PC-9 (cell line): ENCODE measurements around the gene CELF4. TPM values are rescaled to one million over a fixed set of nuclear protein-coding genes. Genes with fewer than 3 reads are reported as not detected.

ENCODE experiments used
- BruUV-seq: library from RNA; stranded (reverse); fragments of 400-500 nt; replicated peaks from 2 replicates; lab custom pipeline; 2021; lab: Mats Ljungman, UMichigan
- CTCF ChIA-PET: fragments of 300-600 bp; sonication (Branson Sonifier 250); formaldehyde crosslinking; loops from one replicate; lab custom pipeline; 2022; ENCODE audit warnings: antibody characterized with exemption; lab: Charles Lee
- POLR2A ChIA-PET: fragments of 300-600 bp; sonication (Branson Sonifier 250); formaldehyde crosslinking; loops from one replicate; lab custom pipeline; 2022; ENCODE audit warnings: antibody characterized with exemption; ENCODE audit not compliant: unreplicated experiment; lab: Charles Lee
- DNase-seq, 2 experiments: peaks; one replicate each; pipeline versions ENCODE4 v3.0.0 to v3.0.0-alpha.2; 2015 to 2022; ENCODE audit warnings: mixed read lengths in 1 of 2
- H2AFZ ChIP-seq: fragments of 200-600 bp; sonication (generic); 2 replicates; pipeline ENCODE4 v1.8.1; 2017; ENCODE audit warnings: antibody characterized with exemption
- H3F3A ChIP-seq: fragments of 200-600 bp; sonication (generic); 2 replicates; pipeline ENCODE4 v1.8.1; 2017; ENCODE audit warnings: antibody characterized with exemption, mild to moderate bottlenecking, low read depth; ENCODE audit not compliant: insufficient read depth
- H3K27ac ChIP-seq: fragments of 200-600 bp; sonication (generic); 2 replicates; pipeline ENCODE4 v1.6.1; 2016; ENCODE audit warnings: mixed run types
- H3K27me3 ChIP-seq: fragments of 200-600 bp; sonication (generic); 2 replicates; pipeline ENCODE4 v1.6.1; 2016; ENCODE audit warnings: low read depth, mixed run types; ENCODE audit not compliant: insufficient read depth
- H3K36me3 ChIP-seq: fragments of 200-600 bp; sonication (generic); 2 replicates; pipeline ENCODE4 v1.6.1; 2016; ENCODE audit warnings: low read depth, mixed run types
- H3K4me1 ChIP-seq: fragments of 200-600 bp; sonication (generic); replicated peaks from 2 replicates; pipeline ENCODE4 v1.6.1; 2016; ENCODE audit warnings: mixed run types; ENCODE audit not compliant: insufficient read depth
- H3K4me2 ChIP-seq: fragments of 200-600 bp; sonication (generic); 2 replicates; pipeline ENCODE4 v1.6.1; 2017; ENCODE audit warnings: mixed run types
- H3K4me3 ChIP-seq: fragments of 200-600 bp; sonication (generic); 2 replicates; pipeline ENCODE4 v1.6.1; 2016; ENCODE audit warnings: mixed run types
- H3K79me2 ChIP-seq: fragments of 200-600 bp; sonication (generic); 2 replicates; pipeline ENCODE4 v1.6.1; 2017; ENCODE audit warnings: low read depth, mixed run types
- H3K9me2 ChIP-seq: fragments of 200-600 bp; sonication (generic); 2 replicates; pipeline ENCODE4 v1.8.1; 2017; ENCODE audit warnings: mild to moderate bottlenecking; ENCODE audit not compliant: insufficient read depth
- H3K9me3 ChIP-seq: fragments of 200-600 bp; sonication (generic); 2 replicates; pipeline ENCODE4 v1.8.1; 2016; ENCODE audit warnings: low read depth; ENCODE audit not compliant: insufficient read depth
- H4K20me1 ChIP-seq: fragments of 200-600 bp; sonication (generic); 2 replicates; pipeline ENCODE4 v1.8.1; 2017; ENCODE audit not compliant: insufficient read depth
- EZH2 ChIP-seq: fragments of 200-600 bp; sonication (generic); IDR thresholded peaks from 2 replicates; pipeline ENCODE4 v1.8.0; 2017; ENCODE audit warnings: antibody characterized with exemption, low read depth
- intact Hi-C: fragments of 100-400 bp; cut with micrococcal nuclease; formaldehyde crosslinking; loops from one replicate; pipeline ENCODE4 v1.10.0; 2022; ENCODE audit not compliant: unreplicated experiment
- total RNA-seq: library from RNA; stranded (reverse); gene quantifications from 2 replicates; pipeline ENCODE4 v1.2.3, GENCODE V29; 2021
- TF ChIP-seq, protein P1 (sequence below): fragments of 200-600 bp; sonication (generic); conservative IDR thresholded peaks from 2 replicates; pipeline ENCODE4 v1.6.1; 2017; ENCODE audit warnings: mixed run types, antibody characterized with exemption, mild to moderate bottlenecking, moderate library complexity

The CELF4 gene
- total RNA-seq, 1 experiment from 2014 or later: 1.2 TPM

DNA sequence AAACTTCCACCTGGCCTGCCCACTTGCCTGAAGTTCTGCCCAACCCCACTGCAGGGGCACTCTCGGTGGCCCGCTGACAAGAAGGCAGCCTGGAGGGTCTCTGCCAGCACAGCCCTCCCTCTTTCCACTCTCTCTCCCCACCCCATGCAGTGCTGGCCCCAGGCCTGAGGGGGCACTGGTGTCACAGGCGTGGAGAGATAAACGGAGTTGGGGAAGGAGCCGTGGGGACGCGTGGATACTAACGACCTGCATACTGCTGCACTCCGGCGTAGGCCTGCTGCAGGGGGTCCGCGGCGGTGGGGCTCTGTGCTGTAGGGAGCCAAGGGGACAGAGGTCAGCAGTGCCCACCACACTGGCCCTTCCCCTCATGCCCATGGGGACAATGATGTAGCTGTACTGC is 299.3 kb downstream of the CELF4 start:
- intact Hi-C loops: no loop called here
- no peaks in the 10 kb centered on the region for H3F3A ChIP-seq
- peaks cover 3% of the 10 kb centered on the region for H3K27me3 ChIP-seq
- no peaks in the 10 kb centered on the region for H4K20me1 ChIP-seq
- H3K79me2 ChIP-seq: no peaks in the 10 kb centered on the region
- H3K27ac ChIP-seq: no peak overlapping the region
- no peaks in the 10 kb centered on the region for H3K4me1 ChIP-seq
- no peaks in the 10 kb centered on the region for H3K9me3 ChIP-seq
- ChIA-PET CTCF (no interaction called here), POLR2A (no interaction called here)
- BruUV-seq: no TSS peak
- TF ChIP-seq EZH2: no peak
- TF ChIP-seq, protein P1, sequence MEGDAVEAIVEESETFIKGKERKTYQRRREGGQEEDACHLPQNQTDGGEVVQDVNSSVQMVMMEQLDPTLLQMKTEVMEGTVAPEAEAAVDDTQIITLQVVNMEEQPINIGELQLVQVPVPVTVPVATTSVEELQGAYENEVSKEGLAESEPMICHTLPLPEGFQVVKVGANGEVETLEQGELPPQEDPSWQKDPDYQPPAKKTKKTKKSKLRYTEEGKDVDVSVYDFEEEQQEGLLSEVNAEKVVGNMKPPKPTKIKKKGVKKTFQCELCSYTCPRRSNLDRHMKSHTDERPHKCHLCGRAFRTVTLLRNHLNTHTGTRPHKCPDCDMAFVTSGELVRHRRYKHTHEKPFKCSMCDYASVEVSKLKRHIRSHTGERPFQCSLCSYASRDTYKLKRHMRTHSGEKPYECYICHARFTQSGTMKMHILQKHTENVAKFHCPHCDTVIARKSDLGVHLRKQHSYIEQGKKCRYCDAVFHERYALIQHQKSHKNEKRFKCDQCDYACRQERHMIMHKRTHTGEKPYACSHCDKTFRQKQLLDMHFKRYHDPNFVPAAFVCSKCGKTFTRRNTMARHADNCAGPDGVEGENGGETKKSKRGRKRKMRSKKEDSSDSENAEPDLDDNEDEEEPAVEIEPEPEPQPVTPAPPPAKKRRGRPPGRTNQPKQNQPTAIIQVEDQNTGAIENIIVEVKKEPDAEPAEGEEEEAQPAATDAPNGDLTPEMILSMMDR: peak; percentile 43; the same call in 1 of the 2 replicates
- H2AFZ ChIP-seq: no peak overlapping the region
- H3K9me2 ChIP-seq: no peaks in the 10 kb centered on the region
- DNase-seq: no peak
- H3K36me3 ChIP-seq: no peaks in the 10 kb centered on the region
- no peak overlapping the region for H3K4me3 ChIP-seq
- H3K4me2 ChIP-seq: no peak overlapping the region

DNA sequence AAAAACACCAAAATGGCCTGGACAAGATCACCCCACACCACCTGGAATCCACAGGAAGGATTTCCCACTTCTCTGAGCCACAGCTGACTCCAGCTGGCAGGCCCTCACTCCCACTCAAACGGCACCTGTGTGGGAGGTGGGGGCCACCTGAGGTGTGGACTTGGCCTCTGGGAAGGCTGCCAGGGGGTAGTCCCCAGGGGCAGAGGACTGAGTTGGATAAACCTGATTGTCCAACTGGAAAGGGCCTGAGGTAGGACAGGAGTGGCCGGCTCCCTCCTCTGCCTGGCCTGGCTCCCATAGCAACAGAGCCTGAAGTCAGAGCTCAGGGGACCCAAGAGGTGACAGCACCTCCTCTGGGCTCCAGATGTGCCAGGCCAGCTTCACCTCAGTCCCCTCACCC is 300.2 kb downstream of the CELF4 start:
- H2AFZ ChIP-seq: no peak overlapping the region
- H3K4me2 ChIP-seq: no peak overlapping the region
- no peaks in the 10 kb centered on the region for H4K20me1 ChIP-seq
- intact Hi-C loops: no loop called here
- H3K79me2 ChIP-seq: no peaks in the 10 kb centered on the region
- no peaks in the 10 kb centered on the region for H3K9me3 ChIP-seq
- TF ChIP-seq, protein P1: no peak
- TF ChIP-seq EZH2: no peak
- no peaks in the 10 kb centered on the region for H3K4me1 ChIP-seq
- DNase-seq: no peak
- H3F3A ChIP-seq: no peaks in the 10 kb centered on the region
- no peak overlapping the region for H3K27ac ChIP-seq
- POLR2A ChIA-PET: no interaction called here
- no peak overlapping the region for H3K4me3 ChIP-seq
- no peaks in the 10 kb centered on the region for H3K36me3 ChIP-seq
- no TSS peak for BruUV-seq
- CTCF ChIA-PET: no interaction called here
- H3K27me3 ChIP-seq: peaks cover 7% of the 10 kb centered on the region
- no peaks in the 10 kb centered on the region for H3K9me2 ChIP-seq

DNA sequence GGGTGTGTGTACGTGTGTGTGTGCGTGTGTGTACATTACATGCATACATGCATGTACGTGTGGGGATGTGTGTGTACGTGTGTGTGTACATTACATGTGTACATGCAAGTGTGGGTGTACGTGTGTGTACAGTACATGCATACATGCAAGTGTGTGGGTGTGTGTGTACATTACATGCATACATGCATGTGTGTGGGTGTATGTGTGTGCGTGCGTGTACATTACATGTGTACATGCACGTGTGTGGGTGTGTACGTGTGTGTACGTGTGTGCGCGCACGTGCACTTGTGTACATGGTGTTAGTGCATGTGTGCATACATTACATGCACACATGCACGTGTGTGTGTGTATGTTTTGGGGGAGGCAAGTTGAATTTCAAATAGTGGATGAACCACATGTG is 300.6 kb downstream of the CELF4 start:
- POLR2A ChIA-PET: no interaction called here
- Histone ChIP-seq H3F3A (no peaks in the 10 kb centered on the region), H3K79me2 (no peaks in the 10 kb centered on the region), H2AFZ (no peak overlapping the region), H3K9me2 (no peaks in the 10 kb centered on the region), H3K27me3 (peaks cover 12% of the 10 kb centered on the region), H3K4me3 (no peak overlapping the region), H3K27ac (no peak overlapping the region), H3K9me3 (no peaks in the 10 kb centered on the region), H3K4me1 (no peaks in the 10 kb centered on the region), H3K36me3 (no peaks in the 10 kb centered on the region), H4K20me1 (no peaks in the 10 kb centered on the region), H3K4me2 (no peak overlapping the region)
- CTCF ChIA-PET: no interaction called here
- intact Hi-C loops: no loop called here
- no TSS peak for BruUV-seq
- TF ChIP-seq, protein P1: no peak
- TF ChIP-seq EZH2: no peak
- no peak for DNase-seq
